DOHH2 (cell line): ENCODE results near the gene U2AF1.
"Not testable (repeated sequence)": the region's sequence is repeated elsewhere in the genome, so short reads cannot be mapped to it uniquely, and the experiment has no call there.

Experiments used
- H3F3A ChIP-seq: fragments of 200-600 bp; sonication (generic), shearing (Covaris generic); 2 replicates; pipeline ENCODE4 v1.6.0; 2016; ENCODE audit warnings: antibody characterized with exemption, mild to moderate bottlenecking; ENCODE audit not compliant: control insufficient read depth, insufficient read depth
- H3K27ac ChIP-seq: fragments of 200-600 bp; sonication (generic); 2 replicates; pipeline ENCODE4 v1.5.1; 2014; ENCODE audit warnings: low read depth, mild to moderate bottlenecking, low read length, moderate library complexity
- H3K27me3 ChIP-seq: fragments of 200-600 bp; sonication (generic); 2 replicates; pipeline ENCODE4 v1.6.1; 2014; ENCODE audit warnings: mild to moderate bottlenecking, low read length, mixed read lengths; ENCODE audit not compliant: control insufficient read depth
- H3K36me3 ChIP-seq: fragments of 200-600 bp; sonication (generic); 2 replicates; pipeline ENCODE4 v1.6.1; 2014; ENCODE audit warnings: mild to moderate bottlenecking, low read length, moderate library complexity, mixed read lengths; ENCODE audit not compliant: control insufficient read depth
- H3K4me1 ChIP-seq: fragments of 200-600 bp; sonication (generic); 2 replicates; pipeline ENCODE4 v1.6.1; 2014; ENCODE audit warnings: mild to moderate bottlenecking, low read length, mixed read lengths; ENCODE audit not compliant: control insufficient read depth
- H3K4me2 ChIP-seq: fragments of 200-600 bp; sonication (generic); 2 replicates; pipeline ENCODE4 v1.6.0; 2014; ENCODE audit warnings: mild to moderate bottlenecking, low read length, moderate library complexity
- H3K4me3 ChIP-seq: fragments of 200-600 bp; sonication (generic); 2 replicates; pipeline ENCODE4 v1.5.1; 2014; ENCODE audit warnings: mild to moderate bottlenecking, low read length, mixed read lengths
- H3K79me2 ChIP-seq: fragments of 200-600 bp; sonication (generic); 2 replicates; pipeline ENCODE4 v1.6.1; 2014; ENCODE audit warnings: mild to moderate bottlenecking, low read length, mixed read lengths; ENCODE audit not compliant: control insufficient read depth
- H3K9me2 ChIP-seq: fragments of 200-600 bp; sonication (generic); replicated peaks from 2 replicates; pipeline ENCODE4 v1.6.1; 2014; ENCODE audit warnings: mild to moderate bottlenecking, low read length, mixed read lengths; ENCODE audit not compliant: control insufficient read depth
- H3K9me3 ChIP-seq: fragments of 200-600 bp; sonication (generic); 2 replicates; pipeline ENCODE4 v1.6.1; 2014; ENCODE audit warnings: antibody characterized with exemption, low read length, mixed read lengths; ENCODE audit not compliant: control insufficient read depth, insufficient read depth
- H4K20me1 ChIP-seq: fragments of 200-600 bp; sonication (generic); 2 replicates; pipeline ENCODE4 v1.6.0; 2014; ENCODE audit warnings: low read depth, mild to moderate bottlenecking, antibody characterized with exemption, low read length, moderate library complexity; ENCODE audit not compliant: control insufficient read depth, insufficient read depth

U2AF1 gene

GRCh38 chr21:43101000-43101399 lies 6.4 kb downstream of the U2AF1 start:
- H3K27ac ChIP-seq, H3K9me2 ChIP-seq, H3K4me3 ChIP-seq, H3K79me2 ChIP-seq, H3K27me3 ChIP-seq, H3K4me1 ChIP-seq, H3K9me3 ChIP-seq, H4K20me1 ChIP-seq, H3F3A ChIP-seq, H3K36me3 ChIP-seq, H3K4me2 ChIP-seq: not testable (repeated sequence)

- H3K79me2 ChIP-seq, H4K20me1 ChIP-seq, H3K36me3 ChIP-seq, H3F3A ChIP-seq, H3K4me3 ChIP-seq, H3K9me2 ChIP-seq, H3K27ac ChIP-seq, H3K27me3 ChIP-seq, H3K4me2 ChIP-seq, H3K9me3 ChIP-seq: not testable (repeated sequence)
- H3K4me1 ChIP-seq = peaks cover 12% of the 10 kb centered on the region
Observed at GRCh38 chr21:43091979-43092614, 15.3 kb downstream of the U2AF1 start.

- H3K27me3 ChIP-seq, H4K20me1 ChIP-seq, H3K4me3 ChIP-seq, H3K79me2 ChIP-seq, H3K27ac ChIP-seq, H3K9me2 ChIP-seq, H3K9me3 ChIP-seq, H3F3A ChIP-seq, H3K4me2 ChIP-seq, H3K36me3 ChIP-seq: not testable (repeated sequence)
- peaks cover 13% of the 10 kb centered on the region for H3K4me1 ChIP-seq
Observed at GRCh38 chr21:43090947-43091346, 16.4 kb downstream of the U2AF1 start.

GRCh38 chr21:43089463-43089862 lies 17.9 kb downstream of the U2AF1 start:
- H3K4me2 ChIP-seq, H3K79me2 ChIP-seq, H3K27ac ChIP-seq: not testable (repeated sequence)

GRCh38 chr21:43082587-43083300 lies 24.6 kb downstream of the U2AF1 start:
- not testable (repeated sequence) for H3K27ac ChIP-seq

More at GRCh38 chr21:43089463-43089862, 17.9 kb downstream of the U2AF1 start:
- not testable (repeated sequence) for H4K20me1 ChIP-seq, H3K4me3 ChIP-seq, H3K9me2 ChIP-seq, H3K9me3 ChIP-seq, H3K27me3 ChIP-seq, H3F3A ChIP-seq, H3K36me3 ChIP-seq
- peaks cover 13% of the 10 kb centered on the region for H3K4me1 ChIP-seq

GRCh38 chr21:43076643-43077042 lies 30.7 kb downstream of the U2AF1 start:
- H3K9me3 ChIP-seq, H3K4me3 ChIP-seq: not testable (repeated sequence)

More at GRCh38 chr21:43082587-43083300, 24.6 kb downstream of the U2AF1 start:
- not testable (repeated sequence) for H3K27me3 ChIP-seq, H3K4me2 ChIP-seq, H3F3A ChIP-seq, H3K79me2 ChIP-seq, H3K4me1 ChIP-seq, H4K20me1 ChIP-seq, H3K9me2 ChIP-seq, H3K4me3 ChIP-seq, H3K36me3 ChIP-seq, H3K9me3 ChIP-seq

GRCh38 chr21:43076023-43076637 lies 31.2 kb downstream of the U2AF1 start:
- not testable (repeated sequence) for H3K4me1 ChIP-seq, H3K79me2 ChIP-seq, H3K27ac ChIP-seq, H4K20me1 ChIP-seq, H3K36me3 ChIP-seq, H3K27me3 ChIP-seq, H3K4me3 ChIP-seq, H3K4me2 ChIP-seq, H3K9me3 ChIP-seq, H3K9me2 ChIP-seq, H3F3A ChIP-seq

More at GRCh38 chr21:43076643-43077042, 30.7 kb downstream of the U2AF1 start:
- not testable (repeated sequence) for H3K79me2 ChIP-seq, H3K36me3 ChIP-seq, H4K20me1 ChIP-seq, H3K27me3 ChIP-seq, H3K27ac ChIP-seq, H3F3A ChIP-seq, H3K9me2 ChIP-seq, H3K4me2 ChIP-seq, H3K4me1 ChIP-seq
